C4-2B (cell line): ENCODE measurements around the gene ACP2.
A peak's percentile ranks its signal among the peaks of the same experiment; 100 is the strongest.
"Not testable (repeated sequence)": the region's sequence is repeated elsewhere in the genome, so short reads cannot be mapped to it uniquely, and the experiment has no call there.

Experiments used
- H3K27ac ChIP-seq: fragments of 450-650 bp; 2 replicates; pipeline ENCODE4 v1.5.1; 2017
- ZFX ChIP-seq: fragments of 450-650 bp; IDR thresholded peaks from 2 replicates; pipeline ENCODE4 v1.6.1; 2017
- TF ChIP-seq, protein P1 (sequence below): fragments of 450-650 bp; conservative IDR thresholded peaks from 2 replicates; pipeline ENCODE4 v1.5.1; 2017; ENCODE audit warnings: mild to moderate bottlenecking

The ACP2 gene

DNA sequence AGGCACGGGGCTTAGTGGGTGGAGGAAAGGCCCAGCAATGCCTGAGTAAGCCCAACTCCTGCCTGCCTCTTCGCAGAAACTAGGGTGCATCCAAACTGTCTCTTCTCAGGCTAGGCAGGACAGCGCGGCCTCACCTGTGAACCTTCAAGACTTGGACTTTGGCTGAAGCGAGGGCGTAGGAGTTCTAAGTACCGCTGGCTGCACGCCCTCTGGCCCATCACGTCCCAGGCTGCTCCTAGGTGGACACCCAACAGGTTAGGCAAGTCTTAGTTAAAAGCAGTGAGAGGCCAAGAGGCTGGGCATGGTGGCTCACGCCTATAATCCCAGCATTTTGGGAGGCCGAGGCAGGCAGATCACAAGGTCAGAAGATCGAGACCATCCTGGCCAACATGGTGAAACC lies 35.7 kb downstream of the ACP2 start:
- peak overlapping the region; percentile 94 for H3K27ac ChIP-seq
- TF ChIP-seq, protein P1, sequence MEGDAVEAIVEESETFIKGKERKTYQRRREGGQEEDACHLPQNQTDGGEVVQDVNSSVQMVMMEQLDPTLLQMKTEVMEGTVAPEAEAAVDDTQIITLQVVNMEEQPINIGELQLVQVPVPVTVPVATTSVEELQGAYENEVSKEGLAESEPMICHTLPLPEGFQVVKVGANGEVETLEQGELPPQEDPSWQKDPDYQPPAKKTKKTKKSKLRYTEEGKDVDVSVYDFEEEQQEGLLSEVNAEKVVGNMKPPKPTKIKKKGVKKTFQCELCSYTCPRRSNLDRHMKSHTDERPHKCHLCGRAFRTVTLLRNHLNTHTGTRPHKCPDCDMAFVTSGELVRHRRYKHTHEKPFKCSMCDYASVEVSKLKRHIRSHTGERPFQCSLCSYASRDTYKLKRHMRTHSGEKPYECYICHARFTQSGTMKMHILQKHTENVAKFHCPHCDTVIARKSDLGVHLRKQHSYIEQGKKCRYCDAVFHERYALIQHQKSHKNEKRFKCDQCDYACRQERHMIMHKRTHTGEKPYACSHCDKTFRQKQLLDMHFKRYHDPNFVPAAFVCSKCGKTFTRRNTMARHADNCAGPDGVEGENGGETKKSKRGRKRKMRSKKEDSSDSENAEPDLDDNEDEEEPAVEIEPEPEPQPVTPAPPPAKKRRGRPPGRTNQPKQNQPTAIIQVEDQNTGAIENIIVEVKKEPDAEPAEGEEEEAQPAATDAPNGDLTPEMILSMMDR: no peak
- no peak for TF ChIP-seq ZFX

DNA sequence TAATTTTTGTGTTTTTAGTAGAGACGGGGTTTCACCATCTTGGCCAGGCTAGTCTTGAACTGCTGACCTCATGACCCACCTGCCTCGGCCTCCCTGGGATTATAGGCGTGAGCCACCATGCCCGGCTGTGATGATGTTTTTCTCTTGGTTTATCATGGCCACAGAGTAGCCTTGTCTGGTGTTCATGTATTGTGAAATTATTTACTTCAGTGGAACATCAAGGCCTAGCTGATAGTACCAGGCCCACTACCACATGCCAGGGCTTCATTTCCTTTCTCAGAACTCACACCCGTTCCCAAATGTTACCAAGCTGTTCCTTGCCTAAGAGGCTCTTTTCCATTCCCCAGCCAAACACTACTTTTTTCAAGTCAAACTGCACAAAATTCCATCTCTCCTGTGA lies 40.0 kb downstream of the ACP2 start:
- H3K27ac ChIP-seq: no peak overlapping the region
- no peak for TF ChIP-seq ZFX
- TF ChIP-seq, protein P1: no peak

DNA sequence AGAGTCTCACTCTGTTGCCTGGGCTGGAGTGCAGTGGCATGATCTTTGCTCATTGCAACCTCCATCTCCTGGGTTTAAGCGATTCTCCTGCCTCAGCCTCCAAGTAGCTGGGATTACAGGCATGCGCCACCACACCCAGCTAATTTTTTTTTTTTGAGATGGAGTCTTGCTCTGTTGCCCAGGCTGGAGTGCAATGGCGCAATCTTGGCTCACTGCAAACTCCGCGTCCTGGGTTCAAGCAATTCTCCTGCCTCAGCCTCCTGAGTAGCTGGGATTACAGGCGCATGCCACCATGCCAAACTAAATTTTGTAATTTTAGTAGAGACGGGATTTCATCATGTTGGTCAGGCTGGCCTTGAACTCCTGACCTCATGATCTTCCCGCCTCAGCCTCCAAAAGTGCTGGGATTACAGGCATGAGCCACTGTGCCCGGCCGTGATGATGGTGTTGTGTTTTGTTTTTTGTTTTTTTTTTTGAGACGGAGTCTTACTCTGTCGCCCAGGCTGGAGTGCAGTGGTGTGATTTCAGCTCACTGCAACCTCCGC lies 40.5 kb downstream of the ACP2 start:
- H3K27ac ChIP-seq: not testable (repeated sequence)

DNA sequence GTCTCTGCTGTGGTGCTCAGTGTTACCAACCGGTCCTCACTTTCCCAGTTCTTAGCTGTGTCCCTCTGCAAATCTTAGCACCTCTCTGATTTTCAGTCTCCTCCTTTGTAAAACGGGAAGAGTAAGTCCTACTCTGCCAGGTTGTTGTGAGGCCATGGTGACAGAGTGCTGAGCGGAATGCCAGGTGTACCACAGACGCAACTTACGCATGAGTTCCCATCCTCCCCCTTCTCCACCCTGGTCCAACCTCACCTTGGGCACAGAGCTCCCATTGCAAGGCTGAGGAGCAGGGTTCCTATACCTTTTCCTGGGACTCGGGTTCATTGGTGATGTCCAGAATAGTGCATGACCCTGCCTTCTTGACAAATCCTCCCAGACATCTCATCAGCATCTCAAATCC lies 41.2 kb downstream of the ACP2 start:
- TF ChIP-seq ZFX: no peak
- TF ChIP-seq, protein P1: no peak
- no peak overlapping the region for H3K27ac ChIP-seq

DNA sequence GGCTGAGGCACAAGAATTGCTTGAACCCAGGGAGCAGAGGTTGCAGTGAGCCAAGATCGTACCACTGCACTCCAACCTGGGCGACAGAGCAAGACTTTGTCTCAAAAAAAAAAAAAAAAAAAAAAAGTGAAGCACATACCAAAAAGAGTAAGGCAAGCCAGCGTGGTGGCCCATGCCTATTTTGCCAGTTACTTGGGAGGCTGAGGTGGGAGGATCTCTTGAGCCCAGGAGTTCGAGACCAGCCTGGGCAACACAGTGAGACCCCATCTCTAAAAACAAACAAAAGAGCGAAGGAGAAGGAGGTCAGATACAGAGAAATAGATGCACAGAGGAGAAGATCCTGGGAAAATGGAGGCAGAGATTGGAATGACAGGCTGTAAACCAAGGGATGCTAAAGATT lies 42.0 kb downstream of the ACP2 start:
- H3K27ac ChIP-seq: not testable (repeated sequence)

DNA sequence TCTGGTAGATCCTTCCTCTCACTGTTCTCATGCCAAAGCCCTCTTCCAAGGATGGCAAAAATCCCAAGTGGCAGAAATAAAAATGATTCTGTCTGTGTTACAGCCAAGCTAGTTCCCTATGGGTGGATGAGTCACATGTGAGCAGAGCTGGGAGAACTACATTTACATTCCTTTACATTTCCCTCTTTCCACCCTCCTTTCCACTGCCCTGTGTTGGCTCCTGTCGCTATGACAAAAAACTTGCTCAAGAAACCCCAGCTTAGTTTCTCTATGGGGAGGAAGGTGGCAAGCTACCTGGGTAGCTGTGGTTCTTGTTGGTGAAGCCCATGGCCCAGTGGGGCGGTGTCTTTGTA lies 44.0 kb downstream of the ACP2 start:
- TF ChIP-seq ZFX: no peak
- TF ChIP-seq, protein P1: no peak
- H3K27ac ChIP-seq: peak overlapping the region; percentile 14; the same call in 1 of the 2 replicates

DNA sequence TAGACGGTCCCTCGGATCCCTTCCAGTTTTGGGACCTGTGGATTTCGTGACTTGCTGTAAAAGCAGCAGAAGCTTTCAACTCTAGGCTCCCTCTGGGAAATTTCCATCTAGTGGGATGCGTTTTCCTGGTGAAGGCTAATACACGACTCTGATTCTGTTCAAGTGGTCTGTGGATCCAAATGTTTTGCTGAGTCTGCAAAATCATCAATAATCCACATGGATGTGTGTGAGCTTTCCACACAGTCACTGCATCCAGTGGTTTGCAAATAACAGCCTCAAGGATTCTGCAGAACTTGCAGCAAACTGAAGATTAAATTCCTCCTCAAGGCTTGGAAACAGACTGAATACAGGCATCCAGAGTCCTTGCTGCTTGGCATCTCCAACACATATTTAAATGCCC lies 46.0 kb downstream of the ACP2 start:
- no peak overlapping the region for H3K27ac ChIP-seq
- TF ChIP-seq, protein P1: no peak
- TF ChIP-seq ZFX: no peak

DNA sequence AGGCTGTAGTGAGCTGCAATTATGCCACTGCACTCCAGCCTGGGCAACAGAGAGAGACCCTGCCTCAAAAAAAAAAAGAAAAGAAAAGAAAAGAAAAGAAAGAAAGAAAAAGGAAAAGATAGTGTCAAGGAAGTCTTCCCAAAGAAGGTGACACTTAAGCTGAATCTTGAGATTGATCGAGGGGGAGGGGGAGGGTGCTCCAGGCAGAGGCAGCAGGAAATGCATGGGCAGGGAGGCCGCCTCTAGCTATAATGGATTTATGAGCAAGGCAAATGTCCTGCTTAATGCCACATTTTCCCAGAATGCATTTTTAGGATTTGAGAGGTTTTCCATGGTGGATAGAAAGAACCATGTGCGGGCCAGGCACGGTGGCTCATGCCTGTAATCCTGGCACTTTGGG lies 47.6 kb downstream of the ACP2 start:
- no peak overlapping the region for H3K27ac ChIP-seq
- TF ChIP-seq, protein P1: no peak

DNA sequence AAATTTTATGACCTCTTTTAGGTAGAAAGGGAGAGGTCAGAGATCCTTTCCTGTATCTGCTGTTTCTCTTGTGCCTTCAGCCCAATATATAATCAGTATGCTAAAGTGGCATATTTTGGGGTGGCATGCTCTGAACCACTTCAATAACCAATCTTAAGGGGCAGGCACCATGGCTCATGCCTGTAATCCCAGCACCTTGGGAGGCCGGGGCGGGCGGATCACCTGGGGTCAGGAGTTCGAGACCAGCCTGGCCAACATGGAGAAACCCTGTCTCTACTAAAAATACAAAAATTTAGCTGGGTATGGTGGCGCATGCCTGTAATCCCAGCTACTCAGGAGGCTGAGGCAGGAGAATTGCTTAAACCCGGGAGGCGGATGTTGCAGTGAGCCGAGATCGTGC lies 50.5 kb downstream of the ACP2 start:
- not testable (repeated sequence) for H3K27ac ChIP-seq
